A204.1 (cell line): Measurements from ENCODE around the gene TSPAN18.

Source experiments
- FAIRE-seq: peaks from 2 replicates; lab custom pipeline; 2012; peaks lifted over from hg19 to GRCh38; lab: Jason Lieb, UNC

The TSPAN18 gene

GRCh38 chr11:44825058-44825785 lies 98.5 kb downstream of the TSPAN18 start:
- FAIRE-seq: no peak

DNA sequence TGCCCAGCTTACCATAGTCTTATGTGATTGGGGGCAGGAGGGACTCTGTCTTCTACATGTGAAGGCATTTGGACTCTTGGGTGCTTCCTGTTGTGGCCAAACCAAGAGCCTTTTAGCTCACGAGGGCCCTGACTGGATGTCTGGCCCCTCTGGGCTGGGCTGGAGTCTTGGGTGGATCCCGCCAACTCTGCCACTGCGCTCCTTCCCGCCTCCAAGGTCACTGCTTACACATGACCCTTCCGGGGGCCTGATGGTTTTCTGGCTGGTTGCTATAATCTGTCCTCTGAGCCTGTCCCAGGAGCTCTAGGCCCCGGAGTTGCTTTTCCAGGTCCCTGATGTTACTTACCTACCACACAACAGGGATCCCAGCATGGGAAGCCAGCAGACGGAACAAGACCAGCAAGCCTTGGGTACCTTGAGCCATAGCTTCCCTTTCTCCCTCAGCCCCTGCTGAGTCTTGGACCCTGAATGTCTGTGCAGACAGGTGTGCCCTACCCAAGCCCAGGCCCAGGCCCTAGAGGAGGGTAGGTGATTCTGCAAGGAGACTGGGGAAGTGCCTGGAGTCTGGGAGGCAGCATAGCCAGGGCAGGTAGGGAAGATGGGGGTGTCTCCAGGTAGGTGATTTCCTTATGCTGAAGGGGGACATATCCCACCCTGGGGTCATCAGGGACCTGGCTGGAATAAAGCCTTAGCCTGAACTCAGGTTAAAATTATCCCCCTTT lies 100.3 kb downstream of the TSPAN18 start:
- no peak for FAIRE-seq

DNA sequence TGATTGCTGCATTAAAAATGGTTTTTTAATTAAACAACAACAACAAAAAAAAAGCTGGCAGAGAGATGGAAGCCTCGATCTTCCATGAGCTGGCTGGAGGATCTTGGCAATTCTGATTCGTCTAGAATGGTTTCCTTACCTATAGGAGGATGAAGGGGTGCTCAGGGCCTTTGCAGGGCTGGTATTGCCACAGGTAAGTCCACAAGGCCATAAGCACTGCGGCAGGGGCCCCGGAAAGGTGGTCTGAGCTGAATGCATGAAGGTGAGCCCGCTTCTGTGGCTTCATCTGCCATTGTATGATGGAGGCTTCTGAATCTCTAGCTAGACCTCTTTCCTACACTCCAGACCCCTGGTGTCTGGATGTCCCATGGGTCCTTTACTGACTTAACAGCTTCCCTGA lies 101.5 kb downstream of the TSPAN18 start:
- no peak for FAIRE-seq

GRCh38 chr11:44829838-44830237 lies 103.1 kb downstream of the TSPAN18 start:
- FAIRE-seq: no peak

DNA sequence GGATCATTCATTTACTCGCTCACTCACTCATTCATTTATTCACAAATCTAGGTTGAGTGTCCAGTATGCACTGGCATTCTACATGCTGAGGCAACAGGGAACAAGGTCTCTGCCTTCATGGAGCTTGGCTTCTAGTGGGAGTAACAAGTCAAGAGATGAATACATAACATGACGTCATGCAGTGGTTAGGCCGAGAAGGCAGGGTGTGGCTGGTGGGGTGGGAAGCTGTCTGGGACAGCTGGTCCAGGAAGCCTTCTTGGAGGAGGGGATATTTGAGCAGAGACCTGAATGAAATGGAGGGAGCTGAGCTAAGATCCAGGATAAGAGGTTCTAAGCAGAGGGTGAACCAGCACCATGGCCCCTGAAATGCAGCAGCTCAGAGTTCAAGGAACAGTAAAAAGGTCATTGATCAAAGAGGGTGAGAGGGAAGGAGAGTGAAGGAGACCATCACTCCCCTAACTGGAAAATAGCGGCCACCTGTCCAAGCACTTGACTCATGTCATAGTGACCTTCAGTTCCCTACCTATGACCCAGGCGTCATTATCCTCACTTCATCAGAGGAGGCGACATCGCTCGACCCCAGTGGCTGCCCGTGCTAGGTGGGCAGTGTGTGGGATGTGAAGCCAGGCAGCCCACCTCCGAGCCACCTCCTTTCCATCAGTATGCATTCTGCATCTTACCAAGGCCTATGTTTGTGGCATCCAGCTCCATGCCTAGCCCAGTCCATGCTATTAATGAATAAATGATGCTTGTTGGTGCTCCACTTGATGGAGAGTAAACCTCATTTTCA lies 105.0 kb downstream of the TSPAN18 start:
- FAIRE-seq: no peak

GRCh38 chr11:44832452-44832851 lies 105.7 kb downstream of the TSPAN18 start:
- no peak for FAIRE-seq

DNA sequence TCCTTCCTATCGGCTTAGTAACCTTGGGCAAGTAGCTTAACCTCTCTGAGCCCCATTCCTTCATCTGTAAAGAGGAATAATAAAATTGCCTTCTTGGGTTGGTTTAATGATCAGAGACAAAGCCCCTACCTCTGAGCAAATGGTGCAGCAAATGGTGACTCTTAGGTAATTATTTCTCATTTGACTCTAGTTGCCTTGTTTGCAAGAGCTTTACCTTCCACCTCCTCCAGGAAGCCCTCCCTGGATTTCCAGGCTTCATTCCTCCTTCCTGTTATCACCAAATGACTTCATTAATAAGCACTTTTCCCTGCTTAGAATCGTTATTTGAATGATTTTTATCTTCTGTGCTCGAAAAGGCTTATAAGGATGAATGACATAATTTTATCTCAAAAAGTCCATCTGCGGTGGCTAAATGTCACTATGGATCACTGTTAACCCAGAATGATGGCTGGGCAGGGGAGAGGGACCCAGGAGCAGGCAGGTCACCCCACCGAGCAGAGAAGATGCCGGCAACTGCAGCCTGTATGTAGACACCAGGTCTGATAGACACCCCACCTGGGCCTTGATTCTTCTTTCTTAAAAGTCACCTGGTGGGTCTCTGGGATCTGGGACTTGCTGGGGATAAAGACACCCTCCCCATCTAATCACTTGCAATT lies 106.6 kb downstream of the TSPAN18 start:
- FAIRE-seq: no peak

- FAIRE-seq: no peak
Observed at GRCh38 chr11:44833877-44834452, 107.2 kb downstream of the TSPAN18 start.

DNA sequence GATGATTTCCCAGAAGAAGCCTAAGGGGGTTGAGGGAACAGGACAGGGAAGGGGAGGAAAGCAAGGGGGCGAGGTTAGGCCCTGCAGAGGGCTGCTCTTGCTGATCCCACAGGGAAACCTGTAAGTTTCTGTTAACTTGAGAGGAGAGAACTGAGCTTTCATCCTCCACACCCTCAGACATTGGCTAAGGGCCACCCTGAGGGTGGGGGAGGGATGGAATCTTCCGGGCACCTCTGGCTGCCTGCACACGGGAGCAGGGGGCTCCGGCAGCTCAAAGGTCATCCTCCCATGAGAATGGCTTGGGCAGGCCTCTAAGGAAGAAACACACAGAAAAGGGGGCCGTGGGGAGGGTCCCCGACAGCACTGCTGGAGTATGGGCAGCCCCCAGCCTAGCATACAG lies 108.1 kb downstream of the TSPAN18 start:
- FAIRE-seq: no peak

DNA sequence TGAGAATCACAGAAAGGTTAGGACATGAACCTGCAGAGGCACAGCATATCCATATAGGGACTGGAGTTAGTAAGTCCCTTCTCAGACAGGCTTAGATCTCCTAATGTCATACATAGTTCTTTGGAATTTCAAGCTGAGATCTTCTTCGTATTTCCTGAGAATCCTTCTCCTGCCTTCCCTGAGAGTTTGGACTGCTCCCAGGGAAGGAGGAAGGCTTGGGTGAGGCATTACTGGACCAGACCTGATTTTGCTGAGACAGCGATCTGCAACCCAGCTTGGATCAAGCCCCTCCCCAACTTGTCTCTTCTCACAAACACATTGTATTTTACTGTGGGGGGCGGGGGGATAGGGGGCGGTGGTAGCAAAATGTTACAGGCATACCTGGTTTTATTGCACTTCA lies 108.5 kb downstream of the TSPAN18 start:
- FAIRE-seq: no peak

DNA sequence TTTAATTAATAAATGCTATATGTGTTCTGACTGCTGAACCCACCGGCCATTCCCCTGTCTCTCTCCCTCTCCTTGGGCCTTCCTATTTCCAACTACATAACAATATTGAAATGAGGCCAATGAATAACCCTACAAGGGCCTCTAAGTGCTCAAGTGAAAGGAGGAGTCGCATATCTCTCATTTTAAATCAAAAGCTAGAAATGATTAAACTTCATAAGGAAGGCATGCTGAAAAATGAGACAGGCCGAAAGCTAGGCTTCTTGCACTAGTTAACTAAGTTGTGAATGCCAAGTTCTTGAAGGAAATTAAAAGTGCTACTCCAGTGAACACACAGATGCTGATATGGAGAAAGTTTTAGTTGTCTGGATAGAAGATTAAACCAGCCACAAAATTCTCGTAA lies 109.2 kb downstream of the TSPAN18 start:
- no peak for FAIRE-seq

- FAIRE-seq: no peak
Observed at GRCh38 chr11:44837661-44838060, 110.9 kb downstream of the TSPAN18 start.

DNA sequence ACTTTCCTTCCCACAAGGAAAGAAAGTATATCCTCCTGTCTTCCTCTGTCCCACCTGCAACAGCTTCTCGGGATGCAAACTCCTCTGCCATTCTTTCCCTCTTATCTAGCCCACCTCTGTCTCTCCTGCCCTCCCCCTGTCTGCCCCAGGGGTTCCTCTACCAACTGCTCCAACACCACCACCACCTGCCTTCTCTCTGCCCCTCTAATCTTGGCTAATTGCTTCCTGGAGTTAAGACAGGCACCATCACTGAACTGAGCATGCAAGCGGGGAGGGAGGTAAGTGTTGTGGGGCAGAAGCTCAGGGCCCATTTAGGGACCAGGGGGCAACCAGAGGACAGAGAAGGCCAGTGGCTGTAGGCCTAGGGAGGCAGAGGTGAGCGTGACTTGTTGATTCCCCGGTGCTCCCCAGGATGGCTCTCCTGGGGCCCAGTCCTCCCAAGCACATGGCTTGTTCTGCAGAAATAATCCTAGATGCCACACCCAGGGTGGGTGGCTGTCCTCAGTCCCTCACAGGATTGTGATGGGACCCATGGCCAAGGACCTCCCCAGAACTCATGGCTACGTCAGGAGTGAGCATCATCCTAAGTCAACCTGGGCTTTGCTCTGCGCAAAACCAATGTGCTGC lies 112.8 kb downstream of the TSPAN18 start:
- FAIRE-seq: no peak

DNA sequence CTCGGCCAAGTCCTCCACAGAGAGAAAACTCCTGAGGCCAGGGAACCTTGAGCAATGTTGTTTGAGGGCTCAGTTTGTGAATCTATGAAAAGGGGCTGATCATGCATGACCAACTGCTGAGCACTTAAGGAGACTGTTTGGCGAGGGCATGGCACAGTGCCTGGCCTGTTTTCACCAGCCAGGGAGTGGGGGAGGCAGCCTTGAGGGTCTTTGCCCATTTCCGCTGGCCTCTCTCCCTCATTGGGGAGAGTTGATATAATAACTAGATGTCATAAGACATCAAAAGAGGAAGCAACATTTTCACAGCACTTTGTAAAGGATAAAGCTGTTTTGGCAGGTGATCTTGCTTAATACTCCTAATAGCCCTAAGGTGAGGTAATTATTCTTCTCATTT lies 113.3 kb downstream of the TSPAN18 start:
- FAIRE-seq: no peak

- FAIRE-seq: no peak
Observed at GRCh38 chr11:44840521-44841251, 113.9 kb downstream of the TSPAN18 start.

DNA sequence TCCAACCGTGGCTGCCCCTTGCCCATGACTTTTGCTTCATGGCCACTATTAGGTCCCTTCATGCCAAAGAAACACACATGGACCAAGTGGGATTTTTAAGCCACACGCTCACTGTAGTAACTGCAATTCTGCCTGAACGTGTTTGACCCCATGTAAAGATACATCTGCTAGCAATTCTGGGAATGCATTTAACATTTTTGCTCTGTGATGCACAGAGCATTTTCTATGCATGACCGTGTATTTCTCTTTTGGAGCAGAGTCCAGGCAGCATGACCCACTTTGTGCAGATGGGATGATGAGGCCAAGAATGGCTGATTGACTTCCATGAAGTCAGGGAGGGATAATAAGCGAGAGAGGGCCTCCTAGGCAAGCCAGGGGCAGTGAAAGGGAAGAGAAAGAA lies 115.5 kb downstream of the TSPAN18 start:
- FAIRE-seq: no peak

DNA sequence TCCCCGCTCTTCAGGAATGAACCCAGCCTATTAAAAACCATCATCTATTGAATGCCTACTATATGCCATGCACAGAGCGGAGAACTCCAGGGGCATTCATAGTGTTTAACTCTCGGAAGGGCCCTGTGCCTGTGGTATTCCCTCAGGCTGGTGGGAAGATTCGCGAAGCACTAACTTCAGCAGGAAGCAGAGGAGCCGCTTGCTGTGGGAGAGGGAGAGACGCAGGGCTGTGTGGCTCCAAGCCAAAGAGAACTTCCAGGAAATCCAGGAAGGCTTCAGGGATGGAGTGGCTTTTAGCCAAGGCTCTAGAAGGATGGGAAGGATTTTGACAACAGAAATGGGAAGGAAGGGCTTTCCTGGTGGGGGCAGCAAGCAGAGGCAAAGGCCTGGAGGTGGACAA lies 120.1 kb downstream of the TSPAN18 start:
- no peak for FAIRE-seq

GRCh38 chr11:44847316-44847715 lies 120.6 kb downstream of the TSPAN18 start:
- no peak for FAIRE-seq

DNA sequence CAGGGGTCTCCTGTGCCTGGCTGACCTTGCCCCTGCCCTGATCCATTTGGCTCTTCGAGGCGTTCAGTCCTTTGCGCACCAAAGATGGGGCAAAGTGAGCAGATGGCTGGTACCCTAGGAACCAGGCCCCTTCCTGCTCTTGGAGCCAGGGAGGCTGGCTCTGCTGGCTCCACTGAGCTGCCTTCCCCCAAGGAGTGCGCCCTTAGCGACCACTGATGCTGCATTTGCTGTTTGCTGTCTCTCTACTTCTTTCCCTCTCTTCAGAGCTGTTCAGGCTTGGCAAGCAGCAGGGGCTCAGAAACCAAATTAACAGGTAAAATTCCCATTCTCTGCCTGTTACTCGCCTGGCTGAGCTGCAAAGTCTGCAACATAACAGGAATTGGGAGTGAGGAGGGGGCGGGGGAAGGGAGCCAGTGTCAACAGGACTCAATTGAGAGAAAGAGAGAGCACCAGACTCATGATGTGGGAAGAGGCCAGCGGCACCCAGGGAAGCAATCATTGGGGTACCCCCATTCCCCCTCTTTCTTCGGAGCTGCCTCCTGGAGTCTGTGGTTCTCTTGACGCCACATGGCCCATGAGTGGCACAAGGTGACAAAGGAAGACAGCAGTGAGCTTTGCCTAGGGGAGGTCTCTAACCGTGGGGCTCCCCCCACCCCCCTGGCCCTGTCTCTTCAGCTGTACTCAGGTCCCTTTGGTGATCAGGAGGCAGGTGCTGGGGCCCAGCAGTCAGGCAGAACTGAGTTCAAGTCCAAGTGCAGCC lies 121.6 kb downstream of the TSPAN18 start:
- FAIRE-seq: no peak

- no peak for FAIRE-seq
Observed at GRCh38 chr11:44848963-44849350, 122.2 kb downstream of the TSPAN18 start.
